ENCODE data around the gene INPP5B.

GRCh38 chr1:37944086-37944763 is 2.6 kb downstream of the INPP5B start:
- TF ChIP-seq CTCF (conservative IDR thresholded peaks at IDR 0.05 in 1 of 2, IDR thresholded peaks at IDR 0.05 in 1 of 2; ENCODE audit: low read depth in 1 of 2, low read length in 2 of 2) (no peak), EZH2 (IDR thresholded peaks at IDR 0.05; ENCODE audit: low read length, missing control alignments) (no peak)
